Activated CD8-positive, alpha-beta memory T cell treated with anti-CD3 and anti-CD28 coated beads for 48 hours (primary cell): Measurements from ENCODE around the gene TEKT1.
"Not testable (repeated sequence)": the region's sequence is repeated elsewhere in the genome, so short reads cannot be mapped to it uniquely, and the experiment has no call there.

Experiments
- DNase-seq, 3 experiments: peaks; one replicate each; pipeline ENCODE4 v3.0.0-alpha.2; 2020; ENCODE audit warnings: low read depth in 2 of 3, low spot score in 2 of 3

TEKT1 gene

DNA sequence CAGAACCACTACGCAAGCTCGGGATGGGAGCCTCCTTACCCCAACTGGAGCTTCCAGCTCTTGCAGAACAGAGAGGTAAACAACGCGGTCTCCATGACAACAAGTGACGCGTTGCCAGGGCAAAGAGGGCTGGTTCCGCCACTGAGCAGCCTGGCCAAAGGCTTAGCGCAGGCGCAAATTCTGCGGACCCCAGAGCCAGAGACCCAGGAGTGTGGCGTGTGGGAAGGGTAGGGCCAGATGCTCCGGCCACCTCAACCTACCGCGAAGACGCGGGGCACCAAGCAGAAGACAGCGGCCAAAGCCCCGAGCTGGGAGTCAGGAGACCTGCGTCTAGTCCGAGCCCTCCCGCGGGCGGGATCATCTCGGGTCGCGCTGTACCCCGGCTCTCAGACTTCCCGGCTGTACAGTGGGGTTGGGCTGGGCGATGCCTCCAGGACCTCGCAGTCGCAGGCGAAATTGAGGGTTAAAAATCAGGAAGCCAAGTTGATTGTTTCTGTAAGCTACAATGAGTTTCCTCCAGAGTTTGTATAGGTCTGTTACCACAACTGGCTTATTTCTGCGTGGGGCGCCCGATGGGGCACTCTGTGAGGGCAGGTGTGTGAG is at the start of gene TEKT1:
Gene TEKT1, minus strand, starts transcription at position 69 of the 603 bp plus-strand sequence. CDS start 1,353 bp downstream, outside the sequence.
- DNase-seq, result peak in 1 of 3 experiments; percentile 13

GRCh38 chr17:6879221-6879975 is 47.9 kb upstream of the TEKT1 start:
- not testable (repeated sequence) for DNase-seq

GRCh38 chr17:6875276-6875675 is 43.7 kb upstream of the TEKT1 start:
- DNase-seq, result not testable (repeated sequence)

- no peak for DNase-seq
Observed at GRCh38 chr17:6872936-6873335, 41.4 kb upstream of the TEKT1 start.

GRCh38 chr17:6870841-6871240 is 39.3 kb upstream of the TEKT1 start:
- no peak for DNase-seq

GRCh38 chr17:6868582-6868981 is 37.1 kb upstream of the TEKT1 start:
- DNase-seq, result no peak

DNA sequence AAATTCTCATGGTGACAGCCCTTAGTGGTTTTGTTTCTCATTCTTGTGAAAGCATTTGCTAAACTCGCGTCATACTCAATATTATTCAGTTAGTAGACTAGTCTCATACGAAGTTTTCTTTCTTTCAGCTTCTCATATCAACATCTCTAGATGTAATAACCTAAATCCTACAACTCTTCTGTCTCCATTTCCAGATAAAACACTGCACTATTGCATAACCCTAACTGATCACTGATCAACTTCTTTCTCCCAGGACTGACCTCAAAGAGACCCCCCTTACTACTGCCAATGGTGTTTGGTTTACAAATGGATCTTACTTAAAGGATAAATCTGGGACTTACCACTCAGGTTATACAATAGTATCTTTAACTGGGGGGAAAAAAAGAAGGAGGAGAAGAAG is 36.3 kb upstream of the TEKT1 start:
- no peak for DNase-seq

DNA sequence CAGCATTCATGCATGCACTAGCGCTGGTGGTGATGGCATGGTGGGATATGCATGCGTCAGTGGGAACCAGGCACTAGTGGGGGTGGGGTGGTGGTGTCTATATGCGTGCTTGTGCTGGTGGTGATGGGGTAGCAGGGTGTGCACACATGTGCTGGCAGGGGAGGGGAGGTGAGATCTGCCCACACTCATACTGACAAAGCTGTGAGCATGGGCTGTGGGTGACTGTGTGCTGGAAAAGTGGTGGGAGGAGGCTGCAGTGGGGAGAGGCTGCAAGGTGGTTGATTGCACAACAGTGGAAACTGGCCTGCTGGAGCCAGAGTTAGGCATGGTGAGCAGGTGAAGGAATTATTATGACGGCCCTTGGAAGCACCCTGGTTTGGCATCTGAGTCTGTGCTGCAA is 31.3 kb upstream of the TEKT1 start:
- no peak for DNase-seq

DNA sequence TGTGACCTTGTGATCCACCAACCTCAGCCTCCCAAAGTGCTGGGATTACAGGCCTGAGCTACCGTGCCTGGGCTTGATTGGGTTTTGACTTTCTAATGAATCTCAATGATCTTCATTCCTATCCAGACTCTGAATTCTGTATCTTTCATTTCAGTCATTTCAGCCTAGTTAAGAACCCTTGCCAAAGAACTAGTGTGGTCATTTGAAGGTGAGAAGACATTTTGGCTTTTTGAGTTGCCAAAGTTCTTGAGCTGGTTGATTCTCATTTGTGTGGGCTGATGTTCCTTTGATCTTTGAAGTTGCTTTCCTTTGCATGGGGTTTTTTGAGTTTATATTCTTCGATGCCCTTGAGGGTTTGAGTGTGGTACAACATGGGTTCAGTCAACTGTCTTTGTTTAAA is 30.6 kb upstream of the TEKT1 start:
- no peak for DNase-seq

- no peak for DNase-seq
Observed at GRCh38 chr17:6857904-6858303, 26.4 kb upstream of the TEKT1 start.

GRCh38 chr17:6857336-6857735 is 25.8 kb upstream of the TEKT1 start:
- no peak for DNase-seq

GRCh38 chr17:6856051-6856450 is 24.5 kb upstream of the TEKT1 start:
- DNase-seq, result no peak

GRCh38 chr17:6853764-6854442 is 22.4 kb upstream of the TEKT1 start:
- no peak for DNase-seq

DNA sequence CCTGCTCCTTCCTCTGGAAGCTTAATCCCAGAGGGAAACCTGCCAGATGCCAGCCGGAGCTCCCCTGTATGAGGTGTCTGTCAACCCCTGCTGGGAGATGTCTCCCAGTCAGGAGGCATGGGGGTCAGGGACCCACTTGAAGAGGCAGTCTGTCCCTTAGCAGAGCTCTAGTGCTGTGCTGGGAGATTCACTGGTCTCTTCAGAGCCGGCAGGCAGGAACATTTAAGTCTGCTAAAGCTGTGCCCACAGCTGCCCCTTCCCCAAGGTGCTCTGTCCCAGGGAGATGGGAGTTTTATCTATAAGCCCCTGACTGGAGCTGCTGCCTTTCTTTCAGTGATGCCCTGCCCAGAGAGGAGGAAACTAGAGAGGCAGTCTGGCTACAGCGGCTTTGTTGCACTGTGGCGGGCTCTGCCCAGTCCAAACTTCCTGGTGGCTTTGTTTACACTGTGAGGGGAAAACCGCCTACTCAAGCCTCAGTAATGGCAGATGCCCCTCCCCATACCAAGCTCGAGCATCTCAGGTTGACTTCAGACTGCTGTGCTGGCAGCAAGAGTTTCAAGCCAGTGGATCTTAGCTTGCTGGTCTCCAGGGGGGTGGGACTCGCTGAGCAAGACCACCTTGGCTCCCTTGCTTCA is 17.1 kb upstream of the TEKT1 start:
- DNase-seq, result not testable (repeated sequence)

- DNase-seq, result not testable (repeated sequence)
Observed at GRCh38 chr17:6846138-6846537, 14.6 kb upstream of the TEKT1 start.

GRCh38 chr17:6844406-6844805 is 12.9 kb upstream of the TEKT1 start:
- DNase-seq, result not testable (repeated sequence)

- no peak for DNase-seq
Observed at GRCh38 chr17:6843241-6843880, 11.8 kb upstream of the TEKT1 start.

GRCh38 chr17:6841769-6842168 is 10.2 kb upstream of the TEKT1 start:
- DNase-seq, result not testable (repeated sequence)

- DNase-seq, result no peak
Observed at GRCh38 chr17:6830383-6830986, 1.0 kb downstream of the TEKT1 start.

DNA sequence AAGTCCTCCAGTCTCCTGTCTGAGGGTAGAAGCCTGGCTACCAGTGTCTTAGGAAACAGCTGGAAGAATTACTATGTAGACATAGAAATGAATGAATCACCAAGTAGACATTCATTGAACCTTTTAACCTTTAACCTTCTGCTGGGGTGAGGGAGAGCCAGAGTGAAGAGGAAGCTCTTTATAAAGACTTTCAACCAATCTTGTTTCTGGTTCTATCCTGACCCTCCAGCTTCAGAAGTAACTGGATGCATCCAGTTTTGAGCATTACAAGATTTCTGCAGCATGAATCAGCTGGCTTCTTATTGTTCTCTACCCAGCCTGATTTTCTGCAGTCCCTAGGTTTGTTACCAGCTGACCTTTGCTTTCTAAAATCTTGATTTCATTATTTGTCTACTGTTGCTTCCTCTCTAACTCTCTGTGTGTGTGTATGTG is 8.5 kb downstream of the TEKT1 start:
- DNase-seq, result no peak

DNA sequence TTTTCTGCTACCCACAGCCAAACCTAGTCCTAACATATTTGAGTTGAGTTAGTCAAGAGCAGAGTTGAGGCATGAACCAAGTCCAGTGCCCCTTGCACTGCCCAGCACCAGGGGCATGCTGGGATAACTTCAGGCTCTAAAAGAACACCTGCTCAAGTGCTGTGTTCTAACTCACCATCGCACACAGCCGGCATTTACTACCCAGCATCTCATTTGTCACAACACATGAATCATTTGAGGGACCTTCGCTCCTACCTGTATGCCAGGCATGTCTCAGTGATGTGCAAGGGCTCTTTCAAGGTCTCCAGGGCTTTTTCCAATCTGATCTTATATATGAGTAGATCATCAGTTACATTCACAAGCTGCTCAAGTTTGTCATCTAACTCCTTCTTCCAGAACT is 12.6 kb downstream of the TEKT1 start:
- DNase-seq, result no peak
